Endothelial cell of umbilical vein (primary cell): ENCODE measurements around the gene GNAS-AS1. TPM values are rescaled to one million over a fixed set of nuclear protein-coding genes. Genes with fewer than 3 reads are reported as not detected.

ENCODE experiments used
- BruUV-seq: library from RNA; stranded (reverse); fragments of 400-500 nt; replicated peaks from 2 replicates; lab custom pipeline; 2021; lab: Mats Ljungman, UMichigan
- CTCF ChIA-PET: fragments of 300-600, 350-600 bp; sonication (Branson Sonifier 250); formaldehyde crosslinking; loops from one replicate; lab custom pipeline; 2021; ENCODE audit warnings: antibody characterized with exemption, inconsistent platforms; lab: Charles Lee
- POLR2A ChIA-PET: fragments of 300-600, 350-600 bp; sonication (Branson Sonifier 250); formaldehyde crosslinking; loops from one replicate; lab custom pipeline; 2021; ENCODE audit warnings: antibody characterized with exemption, inconsistent platforms; lab: Charles Lee
- DNase-seq: peaks from one replicate; pipeline ENCODE4 v3.0.0-alpha.2; 2011; ENCODE audit warnings: low read depth, low spot score
- FAIRE-seq: peaks from 2 replicates; lab custom pipeline; 2011; peaks lifted over from hg19 to GRCh38; lab: Jason Lieb, UNC
- H2AFZ ChIP-seq: 2 replicates; pipeline ENCODE4 v1.6.0; 2012; ENCODE audit warnings: low read depth, low read length, control low read depth, inconsistent platforms
- H3K27ac ChIP-seq: 2 replicates; pipeline ENCODE4 v1.5.1; 2011; ENCODE audit warnings: low read depth, mild to moderate bottlenecking, control low read depth, low read length, moderate library complexity; ENCODE audit not compliant: insufficient read depth
- H3K27me3 ChIP-seq, 2 experiments: 2 replicates each; pipeline versions ENCODE4 v1.6.0 to v1.6.1; 2011; ENCODE audit warnings: low read length in 2 of 2, mixed read lengths in 1 of 2; ENCODE audit not compliant: control insufficient read depth in 2 of 2, insufficient read depth in 2 of 2
- H3K36me3 ChIP-seq, 2 experiments: 2 replicates in 1 of 2; 3 replicates in 1 of 2; pipeline ENCODE4 v1.5.1; 2011; ENCODE audit warnings: low read length in 2 of 2, mild to moderate bottlenecking in 1 of 2, moderate library complexity in 1 of 2; ENCODE audit not compliant: control insufficient read depth in 2 of 2, insufficient read depth in 2 of 2; ENCODE audit errors: extremely low read depth in 1 of 2
- H3K4me1 ChIP-seq: 3 replicates; pipeline ENCODE4 v1.5.1; 2011; ENCODE audit warnings: mild to moderate bottlenecking, low read length; ENCODE audit not compliant: control insufficient read depth, insufficient read depth; ENCODE audit errors: extremely low read depth
- H3K4me2 ChIP-seq: 2 replicates; pipeline ENCODE4 v1.6.1; 2011; ENCODE audit warnings: low read length, control low read depth, mixed read lengths; ENCODE audit not compliant: insufficient read depth
- H3K4me3 ChIP-seq, 3 experiments: fragments of 200-600 bp in 1 of 3; sonication (generic), shearing (Covaris generic) in 1 of 3; replicated peaks in 1 of 3; 2 replicates each; pipeline ENCODE4 v1.5.1; 2011 to 2016; ENCODE audit warnings: control low read depth in 3 of 3, low read length in 3 of 3, mild to moderate bottlenecking in 2 of 3, inconsistent platforms in 1 of 3, low read depth in 1 of 3, moderate library complexity in 1 of 3; ENCODE audit not compliant: insufficient read depth in 1 of 3
- H3K79me2 ChIP-seq: 2 replicates; pipeline ENCODE4 v1.6.0; 2012; ENCODE audit warnings: low read length, inconsistent platforms; ENCODE audit not compliant: control insufficient read depth, insufficient read depth
- H3K9ac ChIP-seq: replicated peaks from 2 replicates; pipeline ENCODE3; 2011; ENCODE audit warnings: low read length, control low read depth; ENCODE audit not compliant: insufficient read depth; ENCODE audit errors: extremely low read depth
- H3K9me1 ChIP-seq: replicated peaks from 3 replicates; pipeline ENCODE4 v1.6.0; 2011; ENCODE audit warnings: mild to moderate bottlenecking, low read length; ENCODE audit not compliant: control insufficient read depth, insufficient read depth; ENCODE audit errors: extremely low read depth
- H3K9me3 ChIP-seq: replicated peaks from 2 replicates; pipeline ENCODE4 v1.5.1; 2012; ENCODE audit warnings: low read length, inconsistent platforms; ENCODE audit not compliant: control insufficient read depth, insufficient read depth
- H4K20me1 ChIP-seq: replicated peaks from 2 replicates; pipeline ENCODE3; 2011; ENCODE audit warnings: mild to moderate bottlenecking, low read length; ENCODE audit not compliant: control insufficient read depth, insufficient read depth; ENCODE audit errors: extremely low read depth
- CTCF ChIP-seq, 2 donors: IDR thresholded peaks; 1 replicate in 1 of 2; 2 replicates in 1 of 2; pipeline ENCODE4 v1.5.1; 2011; ENCODE audit warnings: low read length in 2 of 2, mild to moderate bottlenecking in 2 of 2, moderate library complexity in 2 of 2, control low read depth in 1 of 2, inconsistent platforms in 1 of 2, low read depth in 1 of 2; ENCODE audit not compliant: insufficient read depth in 1 of 2; ENCODE audit errors: extremely low read depth in 1 of 2
- EZH2 ChIP-seq: IDR thresholded peaks from 2 replicates; pipeline ENCODE4 v1.6.1; 2012; ENCODE audit warnings: borderline replicate concordance, low read depth, mild to moderate bottlenecking, moderate library complexity, low read length, inconsistent platforms; ENCODE audit not compliant: severe bottlenecking
- FOS ChIP-seq: IDR thresholded peaks from 2 replicates; pipeline ENCODE4 v1.6.1; 2011; ENCODE audit warnings: mild to moderate bottlenecking, low read length, moderate library complexity, borderline replicate concordance; ENCODE audit not compliant: insufficient read depth
- GATA2 ChIP-seq: IDR thresholded peaks from 2 replicates; pipeline ENCODE4 v1.7.0; 2011; ENCODE audit warnings: low read depth, mild to moderate bottlenecking, moderate library complexity, mixed read lengths, low read length; ENCODE audit not compliant: insufficient read length, insufficient read depth
- JUN ChIP-seq: IDR thresholded peaks from 2 replicates; pipeline ENCODE4 v1.6.1; 2011; ENCODE audit warnings: borderline replicate concordance, low read depth; ENCODE audit not compliant: insufficient read length, insufficient read depth
- MYC ChIP-seq: IDR thresholded peaks from one replicate; pipeline ENCODE4 v1.6.1; 2011; ENCODE audit warnings: mild to moderate bottlenecking, low read depth, low read length
- POLR2A ChIP-seq: IDR thresholded peaks from 2 replicates; pipeline ENCODE4 v1.6.1; 2012; ENCODE audit warnings: low read depth, mild to moderate bottlenecking, control low read depth, low read length
- POLR2AphosphoS5 ChIP-seq: IDR thresholded peaks from 2 replicates; pipeline ENCODE4 v1.6.1; 2012; ENCODE audit warnings: low read depth, mild to moderate bottlenecking, control low read depth, low read length, moderate library complexity; ENCODE audit not compliant: insufficient read depth
- dilution Hi-C: fragments of 300-500 bp; cut with MboI; formaldehyde crosslinking; loops from one replicate; pipeline ENCODE4 v1.15.0; 2019; ENCODE audit warnings: low sequenced_read_pairs; ENCODE audit not compliant: extremely low pct_ligation_motif_present
- intact Hi-C: fragments of 100-400 bp; cut with micrococcal nuclease; formaldehyde crosslinking; loops from one replicate; pipeline ENCODE4 v1.10.0; 2022
- polyA plus RNA-seq, 4 experiments: library from polyadenylated mRNA; depleted of rRNA in 3 of 4; stranded (reverse) in 3 of 4; unstranded in 1 of 4; fragments of >200 nt; gene quantifications; 2 replicates each; pipeline versions ENCODE4 v1.2.1 to v1.2.3, GENCODE V29; 2011 to 2012; ENCODE audit warnings: missing spikeins in 1 of 4
- total RNA-seq: library from RNA; stranded (reverse); gene quantifications from 2 replicates; pipeline ENCODE4 v1.2.3, GENCODE V29; 2021
- TF ChIP-seq, protein P1 (sequence below): IDR thresholded peaks from 2 replicates; pipeline ENCODE4 v1.6.1; 2011; ENCODE audit not compliant: insufficient read depth, insufficient read length

The GNAS-AS1 gene
- total and polyA plus RNA-seq, 2 donors (not counting 3 experiments of a cell fraction or from before 2014, with no cell fraction given): 0.11 to 0.58 TPM

- H3K9ac ChIP-seq: no peak overlapping the region
- H3K9me1 ChIP-seq: no peaks in the 10 kb centered on the region
- H3K9me3 ChIP-seq: no peaks in the 10 kb centered on the region
- intact Hi-C loops (no loop called here), dilution Hi-C loops (loop anchor here (25.0 kb wide), 2 partner anchors 222 to 597 kb away; partner anchors contain the start of gene ANKRD60)
- BruUV-seq: no TSS peak
- H2AFZ ChIP-seq: no peak overlapping the region
- no peaks in the 10 kb centered on the region for H3K79me2 ChIP-seq
- DNase-seq (no peak), FAIRE-seq (no peak)
- no peak overlapping the region for H3K4me2 ChIP-seq
- H3K36me3 ChIP-seq: no peaks in the 10 kb centered on the region
- peaks cover 0 to 7% of the 10 kb centered on the region in 2 experiments for H3K27me3 ChIP-seq
- H3K27ac ChIP-seq: no peak overlapping the region
- no peaks in the 10 kb centered on the region for H4K20me1 ChIP-seq
- CTCF ChIA-PET: interaction anchor here (1.3 kb wide), 1 partner anchor 13 kb away, joined by 3 read pairs; no protein-coding TSS in a partner anchor
- TF ChIP-seq JUN (no peak), FOS (no peak), CTCF (IDR thresholded peaks at IDR 0.05; ENCODE audit: extremely low read depth in 1 of 2, insufficient read depth in 1 of 2, low read depth in 1 of 2, low read length in 2 of 2) (no peak), MYC (no peak), EZH2 (no peak), POLR2A (no peak), GATA2 (no peak), POLR2AphosphoS5 (no peak)
- TF ChIP-seq, protein P1, sequence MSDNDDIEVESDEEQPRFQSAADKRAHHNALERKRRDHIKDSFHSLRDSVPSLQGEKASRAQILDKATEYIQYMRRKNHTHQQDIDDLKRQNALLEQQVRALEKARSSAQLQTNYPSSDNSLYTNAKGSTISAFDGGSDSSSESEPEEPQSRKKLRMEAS: no peak
- no peak overlapping the region for H3K4me3 ChIP-seq
- H3K4me1 ChIP-seq: no peaks in the 10 kb centered on the region
- POLR2A ChIA-PET: no interaction called here
Observed at GRCh38 chr20:58833921-58834320, 16.8 kb downstream of the GNAS-AS1 start.
